OCI-LY1 (cell line): ENCODE data around the gene INHA.

Source experiments
- EZH2 ChIP-seq: fragments of 200-600 bp; sonication (generic), shearing (Covaris generic); IDR thresholded peaks from 2 replicates; pipeline ENCODE4 v1.8.0; 2017; ENCODE audit warnings: borderline replicate concordance, mixed run types, mild to moderate bottlenecking, antibody characterized with exemption, low read length, moderate library complexity, mixed read lengths
- TF ChIP-seq, protein P1 (sequence below): fragments of 200-600 bp; sonication (generic), shearing (Covaris generic); IDR thresholded peaks from 2 replicates; pipeline ENCODE4 v1.5.1; 2017; ENCODE audit warnings: mild to moderate bottlenecking, antibody characterized with exemption, low read length, moderate library complexity, mixed read lengths

DNA sequence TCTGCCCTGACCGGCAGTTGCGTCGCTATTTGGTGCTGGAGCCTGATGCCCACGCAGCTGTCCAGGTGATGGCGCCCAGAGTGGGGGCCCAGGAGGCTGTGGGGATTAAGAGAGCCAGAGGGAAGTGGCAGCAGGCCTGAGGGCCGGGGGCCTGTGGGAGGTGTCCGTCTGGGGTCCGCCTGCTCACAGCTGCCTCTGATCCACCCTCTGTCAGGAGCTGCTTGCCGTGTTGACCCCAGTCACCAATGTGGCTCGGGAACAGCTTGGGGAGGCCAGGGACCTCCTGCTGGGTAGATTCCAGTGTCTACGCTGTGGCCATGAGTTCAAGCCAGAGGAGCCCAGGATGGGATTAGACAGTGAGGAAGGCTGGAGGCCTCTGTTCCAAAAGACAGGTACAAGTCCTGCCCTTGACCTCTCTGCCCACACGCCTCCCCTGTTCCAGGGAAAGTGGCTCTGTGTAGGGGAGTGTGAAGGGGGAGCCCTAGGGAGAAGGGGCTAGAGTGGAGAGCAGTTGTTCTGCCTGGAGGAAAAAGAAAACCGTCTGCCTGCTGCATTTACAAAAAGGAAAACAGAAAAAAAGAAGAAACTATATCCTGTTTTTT lies 37.1 kb downstream of the INHA start:
- no peak for TF ChIP-seq EZH2
- TF ChIP-seq, protein P1, sequence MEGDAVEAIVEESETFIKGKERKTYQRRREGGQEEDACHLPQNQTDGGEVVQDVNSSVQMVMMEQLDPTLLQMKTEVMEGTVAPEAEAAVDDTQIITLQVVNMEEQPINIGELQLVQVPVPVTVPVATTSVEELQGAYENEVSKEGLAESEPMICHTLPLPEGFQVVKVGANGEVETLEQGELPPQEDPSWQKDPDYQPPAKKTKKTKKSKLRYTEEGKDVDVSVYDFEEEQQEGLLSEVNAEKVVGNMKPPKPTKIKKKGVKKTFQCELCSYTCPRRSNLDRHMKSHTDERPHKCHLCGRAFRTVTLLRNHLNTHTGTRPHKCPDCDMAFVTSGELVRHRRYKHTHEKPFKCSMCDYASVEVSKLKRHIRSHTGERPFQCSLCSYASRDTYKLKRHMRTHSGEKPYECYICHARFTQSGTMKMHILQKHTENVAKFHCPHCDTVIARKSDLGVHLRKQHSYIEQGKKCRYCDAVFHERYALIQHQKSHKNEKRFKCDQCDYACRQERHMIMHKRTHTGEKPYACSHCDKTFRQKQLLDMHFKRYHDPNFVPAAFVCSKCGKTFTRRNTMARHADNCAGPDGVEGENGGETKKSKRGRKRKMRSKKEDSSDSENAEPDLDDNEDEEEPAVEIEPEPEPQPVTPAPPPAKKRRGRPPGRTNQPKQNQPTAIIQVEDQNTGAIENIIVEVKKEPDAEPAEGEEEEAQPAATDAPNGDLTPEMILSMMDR: no peak
